CD4-positive, alpha-beta T cell (primary cell): ENCODE data around the gene COL25A1. TPM values are rescaled to one million over a fixed set of nuclear protein-coding genes. Genes with fewer than 3 reads are reported as not detected.

ENCODE experiments used
- ATAC-seq: fragments of 200-7000 bp; cut with Tn5 transposase; one replicate; pipeline ENCODE4 v1.10.0; 2022; ENCODE audit warnings: mild to moderate bottlenecking; ENCODE audit not compliant: poor library complexity
- CTCF ChIA-PET: fragments of 350-600 bp; sonication (Branson Sonifier 250); formaldehyde crosslinking; loops from one replicate; lab custom pipeline; 2021; ENCODE audit warnings: antibody characterized with exemption, inconsistent platforms; lab: Charles Lee
- POLR2A ChIA-PET: fragments of 350-600 bp; sonication (Branson Sonifier 250); formaldehyde crosslinking; loops from one replicate; lab custom pipeline; 2021; ENCODE audit warnings: antibody characterized with exemption, inconsistent platforms; lab: Charles Lee
- DNase-seq, 14 experiments: peaks; one replicate each; pipeline ENCODE4 v3.0.0-alpha.2; 2013 to 2020; ENCODE audit warnings: mixed read lengths in 2 of 14
- H3K27ac ChIP-seq, 2 donors: one replicate each; pipeline versions ENCODE4 v1.5.1 to v1.7.0; 2013; ENCODE audit warnings: low read length in 2 of 2, low read depth in 1 of 2, mild to moderate bottlenecking in 1 of 2
- H3K27me3 ChIP-seq, 2 experiments: 1 replicate in 1 of 2; 2 replicates in 1 of 2; pipeline versions ENCODE4 v1.6.1 to v1.7.0; 2013; ENCODE audit warnings: low read length in 2 of 2, control low read depth in 1 of 2, mild to moderate bottlenecking in 1 of 2, moderate library complexity in 1 of 2; ENCODE audit not compliant: insufficient read depth in 2 of 2, control insufficient read depth in 1 of 2
- H3K36me3 ChIP-seq: one replicate; pipeline ENCODE4 v1.6.1; 2013; ENCODE audit warnings: low read length, control low read depth; ENCODE audit not compliant: insufficient read depth
- H3K4me1 ChIP-seq: one replicate; pipeline ENCODE4 v1.6.1; 2013; ENCODE audit warnings: low read length, control low read depth; ENCODE audit not compliant: insufficient read depth
- H3K4me3 ChIP-seq: one replicate; pipeline ENCODE4 v1.5.1; 2013; ENCODE audit warnings: mild to moderate bottlenecking, low read length, moderate library complexity
- H3K9me3 ChIP-seq, 2 experiments: 1 replicate in 1 of 2; 2 replicates in 1 of 2; pipeline versions ENCODE4 v1.6.1 to v1.7.0; 2013; ENCODE audit warnings: low read length in 2 of 2, mild to moderate bottlenecking in 2 of 2, control low read depth in 1 of 2, moderate library complexity in 1 of 2; ENCODE audit not compliant: control insufficient read depth in 1 of 2, insufficient read depth in 1 of 2
- H3K27ac Mint-ChIP-seq: one replicate; pipeline ENCODE4 v1.8.0; 2020; ENCODE audit warnings: mixed read lengths
- H3K27me3 Mint-ChIP-seq: one replicate; pipeline ENCODE4 v1.8.0; 2021; ENCODE audit warnings: mixed read lengths
- H3K36me3 Mint-ChIP-seq: one replicate; pipeline ENCODE4 v1.8.0; 2021; ENCODE audit warnings: low read depth, mixed read lengths
- H3K4me1 Mint-ChIP-seq: one replicate; pipeline ENCODE4 v1.8.0; 2021; ENCODE audit warnings: low read depth, mixed read lengths
- H3K4me3 Mint-ChIP-seq: one replicate; pipeline ENCODE4 v1.8.0; 2020; ENCODE audit warnings: mild to moderate bottlenecking, mixed read lengths
- H3K9me3 Mint-ChIP-seq: one replicate; pipeline ENCODE4 v1.8.0; 2020; ENCODE audit warnings: mixed read lengths
- intact Hi-C, 2 experiments: fragments of 100-400 bp; cut with DNase I in 1 of 2; cut with micrococcal nuclease in 1 of 2; formaldehyde crosslinking; loops; one replicate each; pipeline versions ENCODE4 v1.15.1 to v1.9.0; 2023 to 2025; cut with DNase I, micrococcal nuclease
- total RNA-seq, 174 experiments: library from RNA in 2 of 174; stranded (reverse) in 2 of 174; gene quantifications; one replicate each; pipeline ENCODE4 v1.2.3 and lab custom pipeline; 2021 to 2026
- TF ChIP-seq, protein P1 (sequence below): fragments of 200-600 bp; IDR thresholded peaks from one replicate; pipeline ENCODE4 v1.8.0; 2022; ENCODE audit warnings: antibody characterized with exemption, mild to moderate bottlenecking

COL25A1 gene
- total RNA-seq, 2 experiments from 2014 or later, result 0.42 TPM; not detected in 1

GRCh38 chr4:109043286-109043685 lies 259.2 kb downstream of the COL25A1 start:
- no peaks in the 10 kb centered on the region for H3K36me3 ChIP-seq
- no peak for DNase-seq
- peaks cover 5% of the 10 kb centered on the region for H3K4me1 Mint-ChIP-seq
- H3K4me3 Mint-ChIP-seq, result no peak overlapping the region
- TF ChIP-seq, protein P1, sequence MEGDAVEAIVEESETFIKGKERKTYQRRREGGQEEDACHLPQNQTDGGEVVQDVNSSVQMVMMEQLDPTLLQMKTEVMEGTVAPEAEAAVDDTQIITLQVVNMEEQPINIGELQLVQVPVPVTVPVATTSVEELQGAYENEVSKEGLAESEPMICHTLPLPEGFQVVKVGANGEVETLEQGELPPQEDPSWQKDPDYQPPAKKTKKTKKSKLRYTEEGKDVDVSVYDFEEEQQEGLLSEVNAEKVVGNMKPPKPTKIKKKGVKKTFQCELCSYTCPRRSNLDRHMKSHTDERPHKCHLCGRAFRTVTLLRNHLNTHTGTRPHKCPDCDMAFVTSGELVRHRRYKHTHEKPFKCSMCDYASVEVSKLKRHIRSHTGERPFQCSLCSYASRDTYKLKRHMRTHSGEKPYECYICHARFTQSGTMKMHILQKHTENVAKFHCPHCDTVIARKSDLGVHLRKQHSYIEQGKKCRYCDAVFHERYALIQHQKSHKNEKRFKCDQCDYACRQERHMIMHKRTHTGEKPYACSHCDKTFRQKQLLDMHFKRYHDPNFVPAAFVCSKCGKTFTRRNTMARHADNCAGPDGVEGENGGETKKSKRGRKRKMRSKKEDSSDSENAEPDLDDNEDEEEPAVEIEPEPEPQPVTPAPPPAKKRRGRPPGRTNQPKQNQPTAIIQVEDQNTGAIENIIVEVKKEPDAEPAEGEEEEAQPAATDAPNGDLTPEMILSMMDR, result no peak
- no peak overlapping the region for H3K27ac Mint-ChIP-seq
- H3K36me3 Mint-ChIP-seq, result no peaks in the 10 kb centered on the region
- no peak for ATAC-seq
- ChIA-PET POLR2A (interaction anchor here (0.5 kb wide), 1 partner anchor 137 kb away, joined by 3 read pairs; no protein-coding TSS in a partner anchor), CTCF (no interaction called here)
- peaks cover 15% of the 10 kb centered on the region for H3K27me3 Mint-ChIP-seq
- H3K4me3 ChIP-seq, result no peak overlapping the region
- no peak overlapping the region for H3K27ac ChIP-seq
- H3K9me3 Mint-ChIP-seq, result no peaks in the 10 kb centered on the region
- H3K9me3 ChIP-seq, result no peaks in the 10 kb centered on the region
- H3K27me3 ChIP-seq, result no peaks in the 10 kb centered on the region
- no peaks in the 10 kb centered on the region for H3K4me1 ChIP-seq
- intact Hi-C loops, result no loop called here

DNA sequence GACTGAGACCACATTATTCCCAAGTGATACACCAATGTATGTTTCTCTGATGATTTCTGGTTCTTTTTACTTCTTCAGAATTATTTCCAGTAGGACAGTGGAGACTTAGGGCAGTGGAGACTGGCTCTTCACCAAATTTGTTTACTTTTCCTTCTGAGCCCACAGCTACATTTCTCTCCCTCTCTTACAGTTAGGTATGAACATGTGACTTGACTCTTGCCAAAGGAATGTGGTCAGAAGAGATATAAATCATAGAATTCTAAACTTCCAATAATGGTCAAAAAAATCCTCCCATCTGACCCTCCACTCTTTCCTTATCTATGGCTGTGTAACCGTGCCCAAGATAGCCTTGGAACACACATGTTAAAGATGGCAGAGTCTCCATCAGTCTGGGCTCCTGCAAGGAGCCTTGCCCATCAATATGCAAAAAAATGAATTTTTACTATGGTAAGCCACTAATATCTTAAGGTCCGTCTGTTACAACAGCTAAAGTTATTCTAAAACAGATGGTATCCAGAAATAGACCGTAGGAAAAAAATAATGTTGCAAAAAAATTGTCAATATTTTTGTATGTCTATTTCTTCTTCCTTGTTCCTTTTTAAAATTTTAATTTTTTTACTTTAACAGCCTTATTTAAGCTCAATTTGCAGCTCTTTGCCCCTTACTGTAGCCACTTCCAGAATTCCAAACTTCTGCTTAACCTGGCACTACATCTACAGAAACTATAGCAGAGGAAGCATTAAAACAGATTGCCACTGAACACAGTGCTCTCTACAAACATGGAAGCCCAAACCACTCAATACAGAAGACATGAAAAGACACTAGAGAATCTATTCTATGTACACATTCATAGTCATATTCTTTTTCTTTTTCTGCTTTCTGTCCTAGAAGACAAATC lies 260.7 kb downstream of the COL25A1 start:
- H3K27me3 Mint-ChIP-seq, result peaks cover 15% of the 10 kb centered on the region
- intact Hi-C loops, result no loop called here
- H3K4me3 Mint-ChIP-seq, result no peak overlapping the region
- peaks cover 3% of the 10 kb centered on the region for H3K4me1 Mint-ChIP-seq
- CTCF ChIA-PET, result no interaction called here
- TF ChIP-seq, protein P1, result no peak
- DNase-seq (no peak), ATAC-seq (no peak)
- H3K27ac ChIP-seq, result no peak overlapping the region
- H3K36me3 ChIP-seq, result no peaks in the 10 kb centered on the region
- POLR2A ChIA-PET, result no interaction called here
- H3K9me3 ChIP-seq, result no peaks in the 10 kb centered on the region
- H3K27ac Mint-ChIP-seq, result no peak overlapping the region
- H3K9me3 Mint-ChIP-seq, result no peaks in the 10 kb centered on the region
- no peak overlapping the region for H3K4me3 ChIP-seq
- H3K36me3 Mint-ChIP-seq, result no peaks in the 10 kb centered on the region
- H3K27me3 ChIP-seq, result no peaks in the 10 kb centered on the region
- no peaks in the 10 kb centered on the region for H3K4me1 ChIP-seq

GRCh38 chr4:109040441-109040840 lies 262.0 kb downstream of the COL25A1 start:
- H3K36me3 Mint-ChIP-seq, result no peaks in the 10 kb centered on the region
- ATAC-seq, result no peak
- Histone ChIP-seq H3K4me1 (no peaks in the 10 kb centered on the region), H3K27me3 (no peaks in the 10 kb centered on the region), H3K4me3 (no peak overlapping the region), H3K36me3 (no peaks in the 10 kb centered on the region), H3K27ac (no peak overlapping the region), H3K9me3 (no peaks in the 10 kb centered on the region)
- ChIA-PET POLR2A (no interaction called here), CTCF (no interaction called here)
- H3K27ac Mint-ChIP-seq, result no peak overlapping the region
- no peak overlapping the region for H3K4me3 Mint-ChIP-seq
- H3K9me3 Mint-ChIP-seq, result no peaks in the 10 kb centered on the region
- no peaks in the 10 kb centered on the region for H3K4me1 Mint-ChIP-seq
- intact Hi-C loops, result no loop called here
- DNase-seq, result peak in 2 of 14 experiments; percentile 9 to 31
- peaks cover 21% of the 10 kb centered on the region for H3K27me3 Mint-ChIP-seq
- TF ChIP-seq, protein P1, result no peak
